Common myeloid progenitor, CD34-positive (primary cell): Measurements from ENCODE around the gene MBD5.

Experiments
- CTCF ChIA-PET: fragments of 350-600 bp; sonication (Branson Sonifier 250); formaldehyde crosslinking; loops from one replicate; lab custom pipeline; 2021; ENCODE audit warnings: antibody characterized with exemption; lab: Charles Lee
- POLR2A ChIA-PET: fragments of 350-600 bp; sonication (Branson Sonifier 250); formaldehyde crosslinking; loops from one replicate; lab custom pipeline; 2021; ENCODE audit warnings: antibody characterized with exemption; lab: Charles Lee
- DNase-seq, 3 donors: peaks; one replicate each; pipeline versions ENCODE4 v3.0.0 to v3.0.0-alpha.2; 2013
- H3K27ac ChIP-seq, 2 experiments: 1 replicate in 1 of 2; 2 replicates in 1 of 2; pipeline ENCODE4 v1.7.0; 2013; ENCODE audit warnings: inconsistent platforms in 2 of 2, low read length in 2 of 2, mild to moderate bottlenecking in 2 of 2, low read depth in 1 of 2, moderate library complexity in 1 of 2; ENCODE audit not compliant: severe bottlenecking in 2 of 2, insufficient read depth in 1 of 2, poor library complexity in 1 of 2
- H3K27me3 ChIP-seq, 5 experiments: replicated peaks in 2 of 5; 1 replicate in 3 of 5; 2 replicates in 2 of 5; pipeline versions ENCODE4 v1.6.1 to v1.7.0; 2013; ENCODE audit warnings: low read length in 4 of 5, mild to moderate bottlenecking in 2 of 5, moderate library complexity in 2 of 5, inconsistent platforms in 1 of 5; ENCODE audit not compliant: insufficient read depth in 5 of 5, control insufficient read depth in 4 of 5
- H3K36me3 ChIP-seq, 4 experiments: 1 replicate in 2 of 4; 2 replicates in 2 of 4; pipeline versions ENCODE4 v1.6.1 to v1.7.0; 2013; ENCODE audit warnings: low read length in 3 of 4, control low read depth in 1 of 4, mild to moderate bottlenecking in 1 of 4; ENCODE audit not compliant: control insufficient read depth in 4 of 4, insufficient read depth in 4 of 4
- H3K4me1 ChIP-seq, 4 experiments: 1 replicate in 3 of 4; 2 replicates in 1 of 4; pipeline versions ENCODE4 v1.6.1 to v1.7.1; 2013; ENCODE audit warnings: low read length in 3 of 4, mild to moderate bottlenecking in 3 of 4, control low read depth in 1 of 4, inconsistent platforms in 1 of 4, moderate library complexity in 1 of 4; ENCODE audit not compliant: control insufficient read depth in 4 of 4, insufficient read depth in 4 of 4; ENCODE audit errors: control extremely low read depth in 1 of 4
- H3K4me3 ChIP-seq, 7 experiments: 1 replicate in 4 of 7; 2 replicates in 3 of 7; pipeline versions ENCODE4 v1.5.1 to v1.7.0; 2013; ENCODE audit warnings: mild to moderate bottlenecking in 7 of 7, low read length in 6 of 7, moderate library complexity in 6 of 7, inconsistent platforms in 2 of 7, low read depth in 2 of 7, control low read depth in 1 of 7; ENCODE audit not compliant: insufficient read depth in 4 of 7, control insufficient read depth in 1 of 7; ENCODE audit errors: extremely low read depth in 1 of 7
- H3K9me3 ChIP-seq, 5 experiments: 1 replicate in 4 of 5; 2 replicates in 1 of 5; pipeline versions ENCODE4 v1.6.1 to v1.7.1; 2013; ENCODE audit warnings: low read length in 4 of 5, mild to moderate bottlenecking in 2 of 5, inconsistent platforms in 1 of 5, low read depth in 1 of 5, moderate library complexity in 1 of 5; ENCODE audit not compliant: control insufficient read depth in 4 of 5, insufficient read depth in 2 of 5; ENCODE audit errors: control extremely low read depth in 1 of 5
- WGBS: methylation state at CpG from one replicate; pipeline ENCODE4 v1.1.5; 2013; ENCODE audit not compliant: insufficient coverage; 5-methylcytosine and 5-hydroxymethylcytosine counted together

The MBD5 gene

DNA sequence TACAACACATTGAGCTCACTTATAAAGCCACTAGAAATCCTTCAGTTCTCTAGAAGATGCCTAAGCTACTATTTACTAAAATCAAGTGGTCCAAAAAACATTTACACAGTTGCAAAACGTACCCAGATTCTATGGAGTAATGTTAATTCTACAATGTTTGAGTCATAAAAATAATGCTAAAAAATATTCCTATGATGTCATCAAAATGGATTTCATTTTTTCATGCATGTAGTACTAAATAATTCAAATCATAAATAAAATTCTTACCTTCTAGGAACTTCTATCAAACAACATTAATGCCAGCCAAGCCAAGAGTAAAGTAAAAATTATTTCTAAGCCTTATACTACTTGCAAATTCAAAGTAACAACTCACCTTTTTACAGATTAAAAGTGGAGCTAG is 454.7 kb downstream of the MBD5 start:
- no peaks in the 10 kb centered on the region for H3K36me3 ChIP-seq
- no peak overlapping the region for H3K4me3 ChIP-seq
- no CpG with 5 or more reads among the region's 1 CpG for WGBS
- H3K27me3 ChIP-seq = no peaks in the 10 kb centered on the region
- no peaks in the 10 kb centered on the region for H3K9me3 ChIP-seq
- H3K4me1 ChIP-seq = no peaks in the 10 kb centered on the region
- CTCF ChIA-PET = no interaction called here
- POLR2A ChIA-PET = interaction anchor here (0.6 kb wide), 1 partner anchor 497 kb away, joined by 3 read pairs; no protein-coding TSS in a partner anchor
- no peak for DNase-seq
- H3K27ac ChIP-seq = no peak overlapping the region

DNA sequence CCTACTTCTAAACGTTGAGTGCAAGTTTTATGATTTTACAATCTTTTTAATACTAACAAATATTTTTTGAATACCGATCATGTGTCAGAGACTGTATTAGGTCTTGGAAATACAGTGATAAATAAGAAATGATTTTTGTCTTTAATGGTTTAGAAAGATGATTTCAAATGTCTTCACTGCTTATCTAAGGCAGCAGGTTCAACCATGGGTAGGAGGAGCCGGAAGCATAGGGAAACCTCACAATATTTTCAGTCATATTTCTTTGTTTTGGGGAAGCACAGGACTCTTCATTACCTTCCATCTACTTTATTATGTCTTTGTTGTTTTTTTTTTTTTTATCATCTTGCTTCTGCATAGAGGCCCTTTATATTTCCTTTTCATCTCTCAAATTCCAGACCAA is 458.5 kb downstream of the MBD5 start:
- no peaks in the 10 kb centered on the region for H3K9me3 ChIP-seq
- no peak overlapping the region for H3K4me3 ChIP-seq
- no peaks in the 10 kb centered on the region for H3K27me3 ChIP-seq
- no peaks in the 10 kb centered on the region for H3K36me3 ChIP-seq
- no peak overlapping the region for H3K27ac ChIP-seq
- peak; percentile 25 to 78 (median 65) for DNase-seq
- no peaks in the 10 kb centered on the region for H3K4me1 ChIP-seq
- CTCF ChIA-PET = no interaction called here
- POLR2A ChIA-PET = no interaction called here
- WGBS = no CpG with 5 or more reads among the region's 3 CpGs

DNA sequence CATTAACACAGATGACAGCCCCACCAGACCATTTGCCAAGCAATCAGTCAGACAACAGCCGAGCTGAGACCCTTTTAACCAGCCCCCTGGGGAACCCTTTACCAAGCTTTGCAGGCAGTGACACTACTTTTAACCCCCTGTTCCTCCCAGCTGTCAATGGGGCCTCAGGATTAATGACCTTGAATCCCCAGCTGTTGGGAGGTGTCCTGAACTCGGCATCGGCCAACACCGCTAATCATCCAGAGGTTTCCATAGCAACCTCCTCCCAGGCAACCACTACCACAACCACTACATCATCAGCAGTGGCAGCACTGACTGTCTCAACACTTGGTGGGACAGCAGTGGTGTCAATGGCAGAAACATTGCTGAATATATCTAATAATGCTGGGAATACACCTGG is 462.8 kb downstream of the MBD5 start:
- DNase-seq = no peak
- CTCF ChIA-PET = interaction anchor here (0.8 kb wide), 1 partner anchor 26 kb away, joined by 3 read pairs; no protein-coding TSS in a partner anchor
- Histone ChIP-seq H3K27me3 (no peaks in the 10 kb centered on the region), H3K9me3 (no peaks in the 10 kb centered on the region), H3K4me1 (no peaks in the 10 kb centered on the region), H3K36me3 (no peaks in the 10 kb centered on the region), H3K27ac (no peak overlapping the region), H3K4me3 (no peak overlapping the region)
- POLR2A ChIA-PET = no interaction called here
- 100% methylated on average over 2 of the region's 4 CpGs for WGBS

DNA sequence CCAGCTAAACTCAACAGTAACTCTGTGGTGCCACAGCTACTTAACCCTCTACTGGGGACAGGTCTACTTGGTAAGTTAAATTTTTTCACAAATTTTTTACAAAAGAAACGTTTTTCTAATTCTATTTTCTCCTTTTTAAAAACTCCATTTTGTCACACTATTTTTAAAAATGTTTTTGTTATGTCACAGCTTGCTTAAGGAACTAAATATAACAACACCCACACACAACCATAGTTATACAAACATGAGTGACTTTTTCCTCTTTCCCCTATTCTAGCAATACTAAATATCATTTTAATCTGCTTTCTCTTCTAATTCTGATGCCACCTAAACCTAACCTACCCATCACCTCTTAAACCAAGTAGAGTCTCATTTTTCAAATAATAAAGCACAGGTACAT is 463.2 kb downstream of the MBD5 start:
- no peak for DNase-seq
- CTCF ChIA-PET = interaction anchor here (0.8 kb wide), 1 partner anchor 25 kb away, joined by 3 read pairs; no protein-coding TSS in a partner anchor
- no peaks in the 10 kb centered on the region for H3K27me3 ChIP-seq
- H3K4me3 ChIP-seq = no peak overlapping the region
- POLR2A ChIA-PET = no interaction called here
- no peak overlapping the region for H3K27ac ChIP-seq
- H3K9me3 ChIP-seq = no peaks in the 10 kb centered on the region
- H3K4me1 ChIP-seq = no peaks in the 10 kb centered on the region
- WGBS = no CpG with 5 or more reads among the region's 1 CpG
- H3K36me3 ChIP-seq = no peaks in the 10 kb centered on the region

DNA sequence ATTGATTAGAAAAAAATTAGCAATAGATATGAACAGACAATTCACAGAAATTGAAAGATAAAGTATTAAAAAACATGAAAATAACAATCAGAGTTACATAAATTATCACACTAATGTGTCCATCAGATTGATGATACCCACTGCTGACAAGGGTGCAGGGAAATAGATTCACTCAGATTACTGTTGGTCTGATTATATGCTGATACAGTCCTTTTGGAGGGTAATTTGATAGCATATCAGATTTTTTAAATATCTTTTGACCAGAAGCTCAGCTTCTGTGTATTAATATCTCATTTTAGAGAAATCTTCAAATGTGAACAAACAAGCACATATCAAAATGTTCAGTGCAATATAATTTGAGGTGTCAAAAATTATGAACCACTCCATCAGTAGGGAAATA is 465.8 kb downstream of the MBD5 start:
- H3K9me3 ChIP-seq = no peaks in the 10 kb centered on the region
- no peak overlapping the region for H3K4me3 ChIP-seq
- H3K27ac ChIP-seq = no peak overlapping the region
- ChIA-PET CTCF (no interaction called here), POLR2A (no interaction called here)
- no peaks in the 10 kb centered on the region for H3K27me3 ChIP-seq
- H3K4me1 ChIP-seq = no peaks in the 10 kb centered on the region
- peaks cover 0 to 9% (median 2%) of the 10 kb centered on the region in 4 experiments for H3K36me3 ChIP-seq
- no peak for DNase-seq

DNA sequence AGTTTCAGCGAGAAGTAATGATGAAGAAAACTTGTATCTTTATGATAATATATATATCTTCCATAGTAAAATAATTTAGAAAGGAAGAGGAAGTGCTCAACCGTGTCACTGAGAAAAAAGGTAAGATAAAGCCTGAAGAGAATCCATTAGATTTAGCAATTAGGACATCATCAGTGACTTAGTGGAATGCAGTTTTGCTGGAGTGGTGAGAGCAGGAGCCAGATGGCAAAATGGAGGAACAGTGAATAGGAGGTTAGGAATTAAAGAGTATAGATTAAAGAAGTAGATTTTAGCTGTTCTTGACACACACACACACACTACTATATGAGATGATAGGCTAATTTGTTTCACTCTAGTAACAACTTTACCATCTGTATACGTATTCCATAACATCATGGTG is 466.5 kb downstream of the MBD5 start:
- Histone ChIP-seq H3K4me1 (no peaks in the 10 kb centered on the region), H3K9me3 (no peaks in the 10 kb centered on the region), H3K36me3 (peaks cover 0 to 9% (median 2%) of the 10 kb centered on the region in 4 experiments), H3K27me3 (no peaks in the 10 kb centered on the region), H3K4me3 (no peak overlapping the region), H3K27ac (no peak overlapping the region)
- 75% methylated on average over 1 of the region's 3 CpGs for WGBS
- no peak for DNase-seq
- ChIA-PET POLR2A (interaction anchor here (0.7 kb wide), 1 partner anchor 475 kb away, joined by 3 read pairs; no protein-coding TSS in a partner anchor), CTCF (no interaction called here)

DNA sequence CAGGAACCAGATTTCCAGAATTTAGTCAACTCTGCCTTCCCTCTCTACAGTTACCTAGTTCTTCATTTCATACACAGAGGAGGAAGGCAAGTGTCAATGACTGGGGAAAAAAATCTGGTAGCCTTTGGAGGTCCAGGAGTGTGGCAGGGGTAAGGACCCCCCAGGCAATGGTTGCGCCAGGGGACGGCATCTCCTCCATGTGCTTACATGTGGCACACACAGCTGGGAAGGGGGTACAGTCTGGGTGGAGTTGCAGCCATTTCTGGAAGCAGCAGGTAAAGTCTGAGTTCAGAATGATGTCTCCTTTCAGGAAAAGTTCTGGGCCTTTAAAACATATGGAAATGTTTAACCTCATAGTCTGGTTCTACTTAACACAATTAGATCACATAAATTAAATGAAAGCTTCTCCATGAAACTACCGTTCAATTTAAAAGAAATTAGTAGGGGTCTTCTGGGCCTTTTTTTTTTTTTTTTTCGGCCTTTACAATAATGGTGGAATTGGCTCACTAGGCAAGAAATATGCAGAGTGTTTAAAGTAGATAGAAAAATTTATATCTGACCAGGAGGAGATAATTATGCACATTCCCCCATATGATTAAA is 470.0 kb downstream of the MBD5 start:
- Histone ChIP-seq H3K4me3 (no peak overlapping the region), H3K36me3 (peaks cover 0 to 9% (median 2%) of the 10 kb centered on the region in 4 experiments), H3K27me3 (no peaks in the 10 kb centered on the region), H3K4me1 (peaks cover 0 to 11% (median 5%) of the 10 kb centered on the region in 4 experiments), H3K27ac (no peak overlapping the region), H3K9me3 (no peaks in the 10 kb centered on the region)
- CTCF ChIA-PET = no interaction called here
- WGBS = 100% methylated on average over 1 of the region's 4 CpGs
- POLR2A ChIA-PET = no interaction called here
- DNase-seq = no peak
